B cell (primary cell): Measurements from ENCODE around the gene APOO.

Experiments used
- EZH2 ChIP-seq: IDR thresholded peaks from 2 replicates; pipeline ENCODE4 v1.6.1; 2012; ENCODE audit warnings: borderline replicate concordance, low read depth, mild to moderate bottlenecking, moderate library complexity, low read length; ENCODE audit not compliant: insufficient read depth, poor library complexity, severe bottlenecking
- TF ChIP-seq, protein P1 (sequence below): fragments of 200-600 bp; IDR thresholded peaks from one replicate; pipeline ENCODE4 v1.8.0; 2022; ENCODE audit warnings: antibody characterized with exemption, mild to moderate bottlenecking

DNA sequence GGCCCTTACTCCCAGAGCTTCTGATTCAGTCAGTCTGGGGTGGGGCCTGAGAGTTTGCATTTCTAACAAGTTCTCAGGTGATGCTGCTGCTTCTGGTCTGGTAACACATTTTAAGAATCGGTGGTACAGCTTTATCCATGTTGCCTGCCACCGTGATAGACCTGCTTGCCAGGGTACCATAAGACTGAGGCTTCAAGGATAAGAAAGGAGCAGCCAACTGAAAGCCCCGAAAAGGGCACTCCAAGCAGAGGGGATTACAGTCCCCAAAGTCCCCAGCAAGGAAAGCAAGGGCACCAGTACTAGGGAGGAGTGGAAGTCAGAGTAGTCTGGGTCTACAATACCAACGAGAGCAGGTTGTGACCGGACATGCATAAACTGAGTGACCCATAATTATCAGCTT, 49.8 kb downstream of the APOO start:
- TF ChIP-seq, protein P1, sequence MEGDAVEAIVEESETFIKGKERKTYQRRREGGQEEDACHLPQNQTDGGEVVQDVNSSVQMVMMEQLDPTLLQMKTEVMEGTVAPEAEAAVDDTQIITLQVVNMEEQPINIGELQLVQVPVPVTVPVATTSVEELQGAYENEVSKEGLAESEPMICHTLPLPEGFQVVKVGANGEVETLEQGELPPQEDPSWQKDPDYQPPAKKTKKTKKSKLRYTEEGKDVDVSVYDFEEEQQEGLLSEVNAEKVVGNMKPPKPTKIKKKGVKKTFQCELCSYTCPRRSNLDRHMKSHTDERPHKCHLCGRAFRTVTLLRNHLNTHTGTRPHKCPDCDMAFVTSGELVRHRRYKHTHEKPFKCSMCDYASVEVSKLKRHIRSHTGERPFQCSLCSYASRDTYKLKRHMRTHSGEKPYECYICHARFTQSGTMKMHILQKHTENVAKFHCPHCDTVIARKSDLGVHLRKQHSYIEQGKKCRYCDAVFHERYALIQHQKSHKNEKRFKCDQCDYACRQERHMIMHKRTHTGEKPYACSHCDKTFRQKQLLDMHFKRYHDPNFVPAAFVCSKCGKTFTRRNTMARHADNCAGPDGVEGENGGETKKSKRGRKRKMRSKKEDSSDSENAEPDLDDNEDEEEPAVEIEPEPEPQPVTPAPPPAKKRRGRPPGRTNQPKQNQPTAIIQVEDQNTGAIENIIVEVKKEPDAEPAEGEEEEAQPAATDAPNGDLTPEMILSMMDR, result no peak
- TF ChIP-seq EZH2, result no peak
